Spleen (tissue), 7 donors: ENCODE measurements around the gene BCO2.

Source experiments
- POLR2A ChIP-seq, 3 donors: fragments of 450-650 bp; IDR thresholded peaks; one replicate each; pipeline ENCODE4 v1.5.1; 2017; ENCODE audit warnings: antibody characterized with exemption in 3 of 3, mild to moderate bottlenecking in 1 of 3
- POLR2AphosphoS5 ChIP-seq, 3 donors: sonication (generic); formaldehyde crosslinking; IDR thresholded peaks; one replicate each; pipeline ENCODE4 v1.5.1; 2017; ENCODE audit warnings: antibody characterized with exemption in 3 of 3
- TF ChIP-seq, protein P1 (sequence below), 11 experiments: fragments of 200-600 bp in 7 of 11; fragments of 450-650 bp in 4 of 11; sonication (generic) in 4 of 11; IDR thresholded peaks in 8 of 11; conservative IDR thresholded peaks in 3 of 11; 1 replicate in 7 of 11; 2 replicates in 4 of 11; pipeline versions ENCODE4 v1.4.0 to v1.8.0; 2016 to 2021; ENCODE audit warnings: antibody characterized with exemption in 11 of 11, inconsistent platforms in 4 of 11, mild to moderate bottlenecking in 1 of 11
- donor health status: DM: no; HTN: no; CAD: no; lungs with moderate emphysema.
- donor health status: DM: no; HTN: no; CAD: no.
- donor health status: DM: no; HTN: no; CAD: no.

DNA sequence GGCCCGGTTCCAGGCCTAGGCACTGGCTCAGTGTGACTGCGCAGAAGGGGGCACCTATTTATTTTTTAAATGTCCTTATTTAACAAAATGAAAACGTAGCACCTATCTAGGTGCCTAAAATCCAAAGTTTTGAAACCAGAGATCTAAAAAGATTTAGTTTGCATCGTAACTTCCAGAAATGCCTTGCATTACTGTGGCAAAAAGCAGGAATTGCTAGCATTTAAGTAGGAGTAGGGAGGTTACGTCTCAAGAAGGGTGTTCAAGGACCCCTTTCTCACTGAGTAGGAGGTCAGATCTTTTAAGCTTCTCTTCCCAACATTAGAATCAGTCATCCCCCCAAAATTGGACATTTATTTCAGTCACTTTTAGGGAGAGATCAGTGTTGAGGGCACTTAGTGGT lies 93.1 kb downstream of the BCO2 start:
- TF ChIP-seq, protein P1, sequence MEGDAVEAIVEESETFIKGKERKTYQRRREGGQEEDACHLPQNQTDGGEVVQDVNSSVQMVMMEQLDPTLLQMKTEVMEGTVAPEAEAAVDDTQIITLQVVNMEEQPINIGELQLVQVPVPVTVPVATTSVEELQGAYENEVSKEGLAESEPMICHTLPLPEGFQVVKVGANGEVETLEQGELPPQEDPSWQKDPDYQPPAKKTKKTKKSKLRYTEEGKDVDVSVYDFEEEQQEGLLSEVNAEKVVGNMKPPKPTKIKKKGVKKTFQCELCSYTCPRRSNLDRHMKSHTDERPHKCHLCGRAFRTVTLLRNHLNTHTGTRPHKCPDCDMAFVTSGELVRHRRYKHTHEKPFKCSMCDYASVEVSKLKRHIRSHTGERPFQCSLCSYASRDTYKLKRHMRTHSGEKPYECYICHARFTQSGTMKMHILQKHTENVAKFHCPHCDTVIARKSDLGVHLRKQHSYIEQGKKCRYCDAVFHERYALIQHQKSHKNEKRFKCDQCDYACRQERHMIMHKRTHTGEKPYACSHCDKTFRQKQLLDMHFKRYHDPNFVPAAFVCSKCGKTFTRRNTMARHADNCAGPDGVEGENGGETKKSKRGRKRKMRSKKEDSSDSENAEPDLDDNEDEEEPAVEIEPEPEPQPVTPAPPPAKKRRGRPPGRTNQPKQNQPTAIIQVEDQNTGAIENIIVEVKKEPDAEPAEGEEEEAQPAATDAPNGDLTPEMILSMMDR (IDR thresholded peaks at IDR 0.05 in 8 of 11, conservative IDR thresholded peaks at IDR 0.05 in 3 of 11), result no peak
- TF ChIP-seq POLR2AphosphoS5 (IDR thresholded peaks at IDR 0.05), result no peak
- TF ChIP-seq POLR2A (IDR thresholded peaks at IDR 0.05), result no peak
